SKM-1 (cell line): ENCODE data around the gene PPDPF.
"Not testable (repeated sequence)": the region's sequence is repeated elsewhere in the genome, so short reads cannot be mapped to it uniquely, and the experiment has no call there.

Source experiments
- DNase-seq: peaks from one replicate; lab custom pipeline; 2025; ENCODE audit not compliant: unreplicated experiment; lab: John Stamatoyannopoulos, UW

Gene PPDPF

DNA sequence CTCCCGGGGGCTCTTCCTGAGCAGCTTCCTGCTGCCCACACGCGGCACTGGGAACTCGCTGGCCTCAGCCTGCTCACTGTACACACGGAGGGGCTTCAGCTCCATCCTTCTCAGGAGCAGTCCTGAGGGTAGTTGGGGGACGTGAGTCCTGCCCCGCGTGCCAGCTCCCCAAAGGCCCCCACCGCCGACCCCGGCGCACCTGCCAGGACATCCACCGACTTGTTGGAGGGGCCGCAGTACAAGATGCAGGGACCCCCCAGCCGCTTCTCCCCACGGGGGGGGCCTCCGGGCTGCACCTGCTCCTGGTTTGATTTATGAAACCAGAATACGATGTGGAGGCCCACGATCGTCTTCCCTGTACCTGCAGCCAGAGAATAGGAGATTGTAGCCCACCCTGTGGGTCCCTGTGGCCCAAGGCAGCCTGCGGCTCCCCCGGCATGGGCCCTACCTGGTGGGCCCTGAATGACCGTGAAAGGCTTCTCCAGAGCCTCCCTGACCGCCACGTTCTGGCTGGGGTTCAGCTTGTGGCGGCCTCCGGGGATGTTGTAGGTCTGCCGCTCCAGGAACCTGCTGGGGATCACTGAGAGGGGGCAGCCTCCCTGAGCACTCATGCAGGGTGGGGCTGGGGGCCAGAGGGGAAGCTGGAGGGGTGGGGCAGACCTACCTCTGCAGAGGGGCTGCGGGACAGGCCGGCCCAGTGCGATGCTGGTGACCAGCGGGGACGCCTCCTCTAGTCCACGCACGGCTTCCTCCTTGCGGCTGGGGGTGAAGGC, 41.2 kb downstream of the PPDPF start:
- DNase-seq, result no peak

DNA sequence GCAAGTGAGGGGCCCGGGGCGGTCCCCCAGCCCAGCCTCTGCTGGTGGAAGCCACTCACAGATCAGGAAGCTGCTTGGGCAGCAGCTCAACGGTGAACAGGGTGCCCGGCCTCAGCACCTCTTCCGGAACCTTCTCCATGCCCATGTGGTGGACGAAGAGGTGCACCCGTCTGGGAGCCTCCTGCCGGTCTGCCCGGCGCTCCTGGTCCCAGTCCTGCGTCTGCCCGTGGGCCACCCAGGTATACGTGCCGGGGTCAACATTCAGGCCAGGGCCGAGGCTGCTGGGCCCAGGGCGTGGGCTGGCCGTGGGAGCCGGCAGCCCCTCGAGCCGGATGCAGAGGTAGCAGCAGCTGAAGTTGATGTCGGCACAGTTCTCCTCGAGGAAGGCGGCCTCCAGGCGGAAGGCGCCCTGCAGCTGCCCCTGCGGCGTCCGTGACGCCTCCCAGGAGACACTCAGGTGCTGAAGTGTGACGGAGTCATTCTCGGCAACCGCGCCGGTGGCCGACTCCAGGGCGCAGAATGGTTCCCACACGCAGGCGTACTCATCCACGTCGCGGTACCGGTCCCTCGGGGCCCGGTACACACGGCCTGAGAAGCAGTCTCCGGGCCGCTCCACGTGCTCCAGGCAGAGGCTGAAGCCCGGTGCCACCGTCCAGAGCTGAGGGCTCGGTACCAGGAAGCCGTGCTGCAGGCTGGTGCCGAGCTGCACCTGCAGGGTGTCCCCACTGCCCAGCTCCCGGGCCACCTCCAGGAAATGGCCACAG, 42.1 kb downstream of the PPDPF start:
- no peak for DNase-seq

DNA sequence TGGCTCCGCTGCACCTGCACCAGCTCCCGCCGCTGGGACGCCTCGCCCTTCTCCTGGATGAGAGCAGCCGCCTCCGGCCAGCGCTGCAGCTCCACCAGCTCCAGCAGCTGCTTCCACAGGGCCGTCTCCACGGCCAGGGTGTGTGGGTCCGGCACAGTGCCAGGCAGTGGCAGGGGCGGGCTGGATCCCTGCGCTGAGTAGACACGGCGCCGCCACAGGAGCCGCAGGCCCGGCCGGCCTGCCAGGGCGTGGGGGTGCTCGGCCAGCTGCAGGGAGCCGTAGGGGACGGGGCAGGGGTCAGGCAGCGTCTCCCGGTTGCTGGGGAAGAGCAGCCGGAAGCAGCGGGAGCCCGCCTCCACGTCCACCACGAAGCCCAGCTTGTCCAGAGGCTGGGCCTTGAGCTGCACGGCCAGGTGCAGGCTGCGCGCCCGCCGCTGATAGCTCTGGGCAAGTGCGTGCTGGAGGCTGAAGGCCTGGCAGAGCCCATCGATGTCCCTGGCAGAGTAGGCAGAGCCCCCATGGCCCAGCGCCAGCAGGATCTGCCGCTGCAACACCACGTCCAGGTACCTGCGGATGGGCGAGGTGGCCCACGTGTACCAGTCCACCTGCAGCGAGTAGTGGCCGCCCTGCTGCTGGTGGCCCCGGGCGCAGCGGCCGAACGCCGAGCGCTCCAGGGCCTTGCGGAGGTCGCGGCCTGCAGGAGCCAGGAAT, 42.8 kb downstream of the PPDPF start:
- DNase-seq, result no peak

DNA sequence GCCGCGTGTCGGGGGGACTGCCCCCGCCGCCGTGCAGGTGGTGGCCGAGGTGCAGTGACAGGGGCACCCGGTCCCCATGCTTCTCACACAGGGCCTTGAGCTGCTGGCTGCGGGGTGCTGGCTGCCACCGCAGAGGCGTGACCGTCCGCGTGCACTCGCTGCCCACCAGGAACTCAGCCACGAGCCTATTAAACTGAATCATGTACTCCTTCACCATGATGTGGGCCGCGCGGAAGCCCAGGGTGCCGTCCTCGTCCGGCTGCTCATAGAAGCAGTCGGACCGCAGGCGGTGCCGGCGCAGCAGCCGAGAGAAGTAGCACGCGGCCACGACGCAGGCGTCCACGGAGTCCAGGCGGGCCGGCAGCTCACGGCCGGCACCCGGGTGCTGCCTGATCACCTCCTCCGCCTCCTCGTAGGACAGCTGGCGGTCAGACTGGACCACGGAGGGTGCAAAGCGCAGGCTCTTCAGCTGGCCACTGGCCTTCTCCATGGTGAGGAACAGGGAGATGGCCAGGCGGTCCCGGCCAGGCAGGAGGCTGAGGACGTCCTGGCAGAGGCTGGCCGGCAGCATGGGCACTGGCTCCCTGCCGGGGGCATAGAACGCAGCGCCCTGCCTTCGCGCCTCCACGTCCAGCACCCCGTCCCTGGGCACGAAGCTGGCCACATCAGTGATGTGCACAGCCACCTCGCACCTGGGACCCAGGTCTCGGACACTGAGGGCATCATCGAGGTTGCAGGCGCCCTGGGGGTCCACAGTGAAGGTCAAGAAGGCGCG, 43.7 kb downstream of the PPDPF start:
- DNase-seq, result no peak

DNA sequence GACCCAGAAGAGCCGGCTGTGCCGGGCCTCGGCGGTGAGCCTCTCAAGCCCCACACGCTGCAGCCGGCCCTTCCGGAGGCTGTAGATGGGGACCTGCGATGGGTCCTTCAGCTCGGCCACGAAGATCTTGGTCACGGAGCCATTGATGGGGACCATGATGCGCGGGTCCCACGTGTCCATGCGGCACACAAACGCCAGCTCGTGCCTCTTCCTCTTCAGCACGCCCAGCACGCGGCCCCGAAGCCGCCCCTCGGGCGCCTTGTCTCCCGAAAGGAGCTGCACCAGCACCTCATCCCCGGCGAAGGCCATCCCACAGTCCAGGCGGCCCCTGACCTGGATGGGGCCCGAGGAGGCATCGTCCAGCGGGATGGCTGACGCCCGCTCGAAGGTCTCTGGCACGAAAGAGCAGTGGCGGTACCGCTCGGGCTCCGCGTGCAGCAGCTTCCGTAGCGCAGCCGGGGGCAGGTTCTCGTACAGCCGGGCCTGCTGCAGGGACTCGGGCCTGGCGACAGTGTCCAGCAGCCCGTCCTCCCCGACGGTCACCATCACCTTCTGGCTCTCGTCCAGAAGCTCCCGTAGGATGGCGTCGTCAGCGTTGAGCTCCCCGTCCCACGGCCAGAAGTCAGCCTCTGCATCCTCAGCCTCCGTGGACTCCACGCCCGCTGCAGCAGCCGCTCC, 44.6 kb downstream of the PPDPF start:
- DNase-seq, result no peak

DNA sequence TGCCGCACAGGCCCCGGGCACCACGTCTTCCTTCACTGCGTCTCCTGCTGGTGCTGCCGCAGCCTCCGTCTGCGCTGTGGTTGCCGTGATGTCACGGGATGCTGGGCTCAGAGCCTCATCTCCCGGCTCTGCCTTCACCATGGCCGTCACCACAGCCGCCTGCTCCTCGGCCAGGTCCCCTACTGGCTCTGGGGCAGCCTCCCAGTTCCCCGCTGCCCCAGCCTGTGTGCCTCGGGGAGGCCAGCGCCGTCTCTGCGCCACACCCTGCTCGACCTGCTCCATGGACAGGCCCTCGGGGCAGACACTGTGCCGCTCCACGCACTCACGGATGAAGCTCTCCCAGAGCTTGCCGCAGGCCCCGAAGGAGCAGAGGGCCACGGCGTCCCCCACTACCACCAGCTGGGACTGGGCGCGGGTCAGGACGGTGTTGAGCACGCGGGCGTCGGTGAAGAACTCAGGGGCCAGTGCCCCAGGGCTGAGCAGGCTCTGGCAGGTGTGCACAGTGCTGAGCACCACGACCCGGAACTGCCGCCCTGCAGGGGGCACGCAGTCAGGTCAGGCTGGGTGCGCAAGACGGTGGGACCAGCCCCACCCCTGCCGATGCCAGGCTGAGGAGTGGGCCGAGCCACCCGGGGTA, 45.3 kb downstream of the PPDPF start:
- no peak for DNase-seq

DNA sequence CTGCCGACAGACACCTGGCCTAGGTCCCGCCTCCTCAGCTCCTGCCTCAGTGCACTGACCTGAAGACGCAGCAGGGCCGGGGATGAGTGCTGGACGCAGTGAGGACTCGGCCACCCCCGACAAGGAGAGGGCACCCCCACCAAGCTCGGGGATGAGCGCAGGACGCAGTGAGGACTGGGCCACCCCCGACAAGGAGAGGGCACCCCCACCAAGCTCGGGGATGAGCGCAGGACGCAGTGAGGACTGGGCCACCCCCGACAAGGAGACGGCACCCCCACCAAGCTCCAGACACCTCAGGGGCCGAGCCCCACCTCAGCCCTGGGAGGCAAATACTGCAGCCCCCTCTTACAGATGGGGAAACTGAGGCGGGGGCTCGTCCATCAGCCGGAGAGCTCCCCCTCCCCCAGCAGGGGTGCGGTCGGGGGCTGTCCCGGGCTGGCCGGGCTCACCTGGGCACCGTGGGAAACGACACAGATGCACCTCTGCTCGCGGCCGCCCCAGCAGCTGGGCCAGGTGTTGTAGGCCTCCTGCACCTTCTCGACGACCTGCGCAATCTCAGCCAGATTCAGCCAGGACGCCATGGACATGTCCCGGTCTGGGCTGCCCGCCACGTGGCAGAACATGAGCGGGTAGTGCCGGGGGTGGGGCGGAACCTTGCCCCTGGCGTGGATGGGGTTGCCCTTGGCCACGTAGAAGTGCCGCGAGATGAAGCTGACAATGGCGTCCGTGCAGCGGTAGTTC, 46.0 kb downstream of the PPDPF start:
- no peak for DNase-seq

DNA sequence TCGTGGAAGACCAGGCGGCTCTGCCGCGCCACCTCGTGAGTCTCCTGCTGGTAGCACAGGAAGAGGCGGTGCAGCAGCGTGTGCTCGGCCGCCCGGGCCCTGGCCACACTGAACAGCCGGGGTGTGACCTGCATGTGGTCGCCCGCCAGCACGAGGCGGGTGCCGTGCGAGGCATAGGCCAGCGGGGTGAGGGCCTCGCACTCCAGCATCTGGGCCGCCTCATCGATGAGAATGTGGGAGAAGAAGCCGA, 46.5 kb downstream of the PPDPF start:
- no peak for DNase-seq

DNA sequence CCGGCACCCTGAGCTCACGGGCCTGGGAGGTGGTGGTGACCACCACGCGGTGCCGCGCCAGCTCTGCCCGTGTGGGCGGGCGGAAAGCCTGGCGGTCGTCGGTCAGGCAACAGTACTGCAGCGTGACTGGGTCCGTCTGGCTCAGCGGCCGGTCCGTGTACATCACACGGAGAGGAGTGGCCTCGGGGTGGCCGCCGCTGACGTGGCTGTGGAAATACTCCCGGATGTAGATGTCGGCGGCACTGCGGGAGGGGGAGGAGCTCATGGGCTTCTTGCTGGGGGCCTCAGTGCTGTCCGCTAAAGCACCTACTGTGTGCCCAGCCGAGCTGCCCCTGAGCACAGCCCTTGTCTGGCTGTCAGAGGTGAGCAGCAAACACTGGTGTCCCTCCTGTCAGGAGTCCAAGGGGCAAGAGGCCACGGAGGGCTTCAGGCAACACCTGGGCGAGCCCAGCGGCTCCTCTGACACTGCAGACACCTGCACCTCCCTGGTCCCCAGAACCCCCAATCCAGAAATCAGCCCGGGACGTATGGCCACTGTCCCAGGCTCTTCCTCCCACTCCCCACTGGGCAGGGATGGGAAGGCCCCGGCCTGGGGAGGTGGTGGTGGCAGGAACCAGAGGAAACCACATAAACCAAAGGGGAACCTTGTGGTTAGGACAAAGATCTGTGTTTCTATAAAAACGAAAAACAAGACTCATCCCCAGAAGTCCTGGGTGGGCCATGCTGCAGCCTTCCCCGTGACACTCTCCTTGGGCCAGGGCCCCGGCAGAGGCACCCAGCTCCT, 47.0 kb downstream of the PPDPF start:
- peak; percentile 64 for DNase-seq

DNA sequence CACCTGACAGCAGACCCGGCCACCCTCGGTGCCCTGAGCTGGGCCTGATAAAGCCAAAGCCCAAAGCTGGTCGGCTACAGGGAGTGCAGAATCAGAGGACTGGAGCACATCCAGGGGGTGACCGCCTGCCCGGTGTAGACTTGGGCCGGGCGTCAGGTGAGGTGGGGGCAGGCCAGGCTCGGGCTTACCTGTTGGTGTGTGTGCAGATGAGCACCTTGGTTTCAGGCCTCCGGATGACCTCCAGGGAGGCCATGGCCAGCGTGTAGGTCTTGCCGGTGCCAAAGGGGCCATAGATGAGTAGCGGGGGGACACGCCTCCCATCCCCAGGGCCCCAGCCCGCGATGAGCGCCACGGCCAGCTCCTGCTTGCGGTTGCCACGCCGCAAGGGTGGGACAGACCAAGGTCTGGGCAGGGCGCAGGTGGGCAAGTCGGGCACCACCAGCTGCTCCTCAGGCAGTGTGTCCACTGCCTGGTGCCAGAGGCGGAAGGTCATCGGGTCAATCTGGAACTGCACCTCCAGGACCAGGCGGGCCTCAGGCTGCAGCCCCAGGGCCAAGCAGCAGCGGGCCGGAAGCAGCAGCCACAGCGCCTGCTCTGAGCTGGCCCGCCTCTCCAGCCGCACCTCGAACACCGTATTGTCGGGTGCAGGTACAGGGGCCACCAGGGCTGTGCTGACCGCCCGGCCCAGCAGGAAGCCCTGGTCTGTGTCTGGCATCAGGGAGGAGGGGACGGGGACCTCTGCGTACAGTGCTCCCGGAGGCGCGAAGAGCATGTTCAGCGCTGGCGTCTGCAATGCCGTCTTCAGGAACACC, 47.8 kb downstream of the PPDPF start:
- no peak for DNase-seq

DNA sequence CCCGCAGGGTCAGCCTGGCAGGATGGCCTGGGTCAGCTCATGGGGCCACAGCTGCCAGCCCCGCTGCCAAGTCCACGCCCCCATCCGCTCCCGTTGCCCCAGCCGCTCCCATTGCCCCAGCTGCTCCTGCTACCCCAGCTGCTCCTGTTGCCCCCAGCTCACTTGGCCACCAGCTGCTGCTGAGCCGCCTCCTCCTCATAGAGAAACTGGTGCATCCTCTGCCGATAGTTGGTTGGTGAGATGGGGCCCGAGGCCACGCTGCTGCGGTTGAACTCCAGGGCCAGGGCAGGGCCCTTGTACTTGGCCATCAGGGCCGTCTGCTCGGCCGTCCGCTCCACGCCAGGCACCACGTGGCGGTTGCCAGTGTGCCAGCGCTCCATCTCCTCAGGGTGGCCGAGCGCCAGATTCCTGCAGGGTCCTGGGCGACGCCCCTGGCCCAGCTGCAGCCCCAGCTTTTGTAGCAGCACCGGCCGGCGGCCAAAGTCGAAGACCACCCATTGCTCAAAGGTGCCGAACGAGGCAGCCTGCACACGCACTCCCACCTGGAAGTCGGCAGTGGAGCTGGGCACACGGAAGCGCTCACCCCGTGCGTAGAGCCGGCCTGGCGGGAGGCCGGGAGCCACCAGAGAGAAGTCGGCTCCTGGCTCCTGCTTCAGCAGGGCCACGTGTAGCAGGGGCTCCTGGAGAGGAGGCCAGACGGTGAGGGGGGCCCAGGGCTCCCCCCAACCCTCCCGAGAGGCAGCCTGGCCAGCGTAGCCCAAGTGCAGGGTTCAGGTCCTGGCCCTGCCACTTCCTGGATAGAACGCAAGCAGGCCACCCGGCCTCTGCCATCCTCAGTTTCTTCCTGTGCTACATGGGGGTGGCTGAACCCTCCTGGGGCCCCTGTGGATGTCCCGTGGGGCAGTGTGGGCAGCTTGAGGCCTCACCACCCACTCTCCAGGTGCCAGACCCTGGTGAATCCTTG, 48.7 kb downstream of the PPDPF start:
- DNase-seq, result no peak

DNA sequence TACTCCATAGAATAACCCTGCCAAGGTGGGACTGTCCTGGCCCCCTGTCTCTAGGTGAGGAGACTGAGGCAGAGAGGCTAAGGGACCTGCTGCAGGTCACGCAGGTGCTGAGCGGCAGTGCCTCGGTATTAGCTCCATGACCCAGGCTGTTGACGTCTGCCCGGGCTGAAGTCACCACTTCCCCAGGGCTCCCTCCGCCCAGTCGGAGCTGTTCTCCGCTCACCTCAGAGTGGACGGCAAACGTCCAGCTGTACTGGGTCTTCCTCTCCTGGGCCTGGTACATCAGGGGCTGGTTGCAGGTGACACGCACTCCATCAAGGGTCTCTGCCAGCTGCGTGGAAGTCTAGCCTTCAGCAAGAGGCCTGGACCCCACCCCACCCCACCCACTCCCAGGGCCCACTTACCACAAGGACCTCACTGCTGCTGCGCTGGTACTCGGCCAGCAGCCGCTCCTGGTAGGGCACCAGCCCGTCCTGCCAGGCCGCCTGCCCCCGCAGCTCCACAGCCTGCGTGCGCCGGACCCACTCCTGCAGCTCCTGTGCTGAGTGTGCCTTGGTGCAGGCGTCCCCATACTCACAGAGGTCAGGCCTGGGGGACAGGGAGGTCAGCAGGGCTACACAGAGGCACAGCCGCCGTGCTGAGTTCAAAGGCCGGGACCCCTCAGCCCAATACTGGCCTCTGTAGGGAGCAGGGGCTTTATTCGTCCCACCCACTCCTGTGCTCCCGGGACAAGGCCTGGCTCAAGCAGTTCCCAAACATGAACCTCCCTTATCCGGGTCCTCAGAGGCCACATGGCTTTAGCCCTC, 49.9 kb downstream of the PPDPF start:
- DNase-seq, result no peak

DNA sequence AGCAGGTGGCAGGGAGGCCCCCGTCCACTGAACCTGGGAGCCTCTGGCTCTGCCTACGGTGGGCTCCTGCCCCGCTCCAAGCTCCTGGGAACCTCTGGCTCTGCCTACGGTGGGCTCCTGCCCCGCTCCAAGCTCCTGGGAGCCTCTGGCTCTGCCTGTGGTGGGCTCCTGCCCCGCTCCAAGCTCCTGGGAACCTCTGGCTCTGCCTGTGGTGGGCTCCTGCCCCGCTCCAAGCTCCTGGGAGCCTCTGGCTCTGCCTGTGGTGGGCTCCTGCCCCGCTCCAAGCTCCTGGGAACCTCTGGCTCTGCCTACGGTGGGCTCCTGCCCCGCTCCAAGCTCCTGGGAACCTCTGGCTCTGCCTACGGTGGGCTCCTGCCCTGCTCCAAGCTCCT, 50.5 kb downstream of the PPDPF start:
- not testable (repeated sequence) for DNase-seq
